Endothelial cell of umbilical vein (primary cell): ENCODE measurements around the gene TNIK. TPM values are rescaled to one million over a fixed set of nuclear protein-coding genes. Genes with fewer than 3 reads are reported as not detected.

Experiments used
- BruUV-seq: library from RNA; stranded (reverse); fragments of 400-500 nt; replicated peaks from 2 replicates; lab custom pipeline; 2021; lab: Mats Ljungman, UMichigan
- CTCF ChIA-PET: fragments of 300-600, 350-600 bp; sonication (Branson Sonifier 250); formaldehyde crosslinking; loops from one replicate; lab custom pipeline; 2021; ENCODE audit warnings: antibody characterized with exemption, inconsistent platforms; lab: Charles Lee
- POLR2A ChIA-PET: fragments of 300-600, 350-600 bp; sonication (Branson Sonifier 250); formaldehyde crosslinking; loops from one replicate; lab custom pipeline; 2021; ENCODE audit warnings: antibody characterized with exemption, inconsistent platforms; lab: Charles Lee
- DNase-seq: peaks from one replicate; pipeline ENCODE4 v3.0.0-alpha.2; 2011; ENCODE audit warnings: low read depth, low spot score
- FAIRE-seq: peaks from 2 replicates; lab custom pipeline; 2011; peaks lifted over from hg19 to GRCh38; lab: Jason Lieb, UNC
- H2AFZ ChIP-seq: 2 replicates; pipeline ENCODE4 v1.6.0; 2012; ENCODE audit warnings: low read depth, low read length, control low read depth, inconsistent platforms
- H3K27ac ChIP-seq: 2 replicates; pipeline ENCODE4 v1.5.1; 2011; ENCODE audit warnings: low read depth, mild to moderate bottlenecking, control low read depth, low read length, moderate library complexity; ENCODE audit not compliant: insufficient read depth
- H3K27me3 ChIP-seq, 2 experiments: 2 replicates each; pipeline versions ENCODE4 v1.6.0 to v1.6.1; 2011; ENCODE audit warnings: low read length in 2 of 2, mixed read lengths in 1 of 2; ENCODE audit not compliant: control insufficient read depth in 2 of 2, insufficient read depth in 2 of 2
- H3K36me3 ChIP-seq, 2 experiments: 2 replicates in 1 of 2; 3 replicates in 1 of 2; pipeline ENCODE4 v1.5.1; 2011; ENCODE audit warnings: low read length in 2 of 2, mild to moderate bottlenecking in 1 of 2, moderate library complexity in 1 of 2; ENCODE audit not compliant: control insufficient read depth in 2 of 2, insufficient read depth in 2 of 2; ENCODE audit errors: extremely low read depth in 1 of 2
- H3K4me1 ChIP-seq: 3 replicates; pipeline ENCODE4 v1.5.1; 2011; ENCODE audit warnings: mild to moderate bottlenecking, low read length; ENCODE audit not compliant: control insufficient read depth, insufficient read depth; ENCODE audit errors: extremely low read depth
- H3K4me2 ChIP-seq: 2 replicates; pipeline ENCODE4 v1.6.1; 2011; ENCODE audit warnings: low read length, control low read depth, mixed read lengths; ENCODE audit not compliant: insufficient read depth
- H3K4me3 ChIP-seq, 3 experiments: fragments of 200-600 bp in 1 of 3; sonication (generic), shearing (Covaris generic) in 1 of 3; replicated peaks in 1 of 3; 2 replicates each; pipeline ENCODE4 v1.5.1; 2011 to 2016; ENCODE audit warnings: control low read depth in 3 of 3, low read length in 3 of 3, mild to moderate bottlenecking in 2 of 3, inconsistent platforms in 1 of 3, low read depth in 1 of 3, moderate library complexity in 1 of 3; ENCODE audit not compliant: insufficient read depth in 1 of 3
- H3K79me2 ChIP-seq: 2 replicates; pipeline ENCODE4 v1.6.0; 2012; ENCODE audit warnings: low read length, inconsistent platforms; ENCODE audit not compliant: control insufficient read depth, insufficient read depth
- H3K9ac ChIP-seq: replicated peaks from 2 replicates; pipeline ENCODE3; 2011; ENCODE audit warnings: low read length, control low read depth; ENCODE audit not compliant: insufficient read depth; ENCODE audit errors: extremely low read depth
- H3K9me1 ChIP-seq: replicated peaks from 3 replicates; pipeline ENCODE4 v1.6.0; 2011; ENCODE audit warnings: mild to moderate bottlenecking, low read length; ENCODE audit not compliant: control insufficient read depth, insufficient read depth; ENCODE audit errors: extremely low read depth
- H3K9me3 ChIP-seq: replicated peaks from 2 replicates; pipeline ENCODE4 v1.5.1; 2012; ENCODE audit warnings: low read length, inconsistent platforms; ENCODE audit not compliant: control insufficient read depth, insufficient read depth
- H4K20me1 ChIP-seq: replicated peaks from 2 replicates; pipeline ENCODE3; 2011; ENCODE audit warnings: mild to moderate bottlenecking, low read length; ENCODE audit not compliant: control insufficient read depth, insufficient read depth; ENCODE audit errors: extremely low read depth
- EZH2 ChIP-seq: IDR thresholded peaks from 2 replicates; pipeline ENCODE4 v1.6.1; 2012; ENCODE audit warnings: borderline replicate concordance, low read depth, mild to moderate bottlenecking, moderate library complexity, low read length, inconsistent platforms; ENCODE audit not compliant: severe bottlenecking
- FOS ChIP-seq: IDR thresholded peaks from 2 replicates; pipeline ENCODE4 v1.6.1; 2011; ENCODE audit warnings: mild to moderate bottlenecking, low read length, moderate library complexity, borderline replicate concordance; ENCODE audit not compliant: insufficient read depth
- GATA2 ChIP-seq: IDR thresholded peaks from 2 replicates; pipeline ENCODE4 v1.7.0; 2011; ENCODE audit warnings: low read depth, mild to moderate bottlenecking, moderate library complexity, mixed read lengths, low read length; ENCODE audit not compliant: insufficient read length, insufficient read depth
- JUN ChIP-seq: IDR thresholded peaks from 2 replicates; pipeline ENCODE4 v1.6.1; 2011; ENCODE audit warnings: borderline replicate concordance, low read depth; ENCODE audit not compliant: insufficient read length, insufficient read depth
- MYC ChIP-seq: IDR thresholded peaks from one replicate; pipeline ENCODE4 v1.6.1; 2011; ENCODE audit warnings: mild to moderate bottlenecking, low read depth, low read length
- POLR2A ChIP-seq: IDR thresholded peaks from 2 replicates; pipeline ENCODE4 v1.6.1; 2012; ENCODE audit warnings: low read depth, mild to moderate bottlenecking, control low read depth, low read length
- POLR2AphosphoS5 ChIP-seq: IDR thresholded peaks from 2 replicates; pipeline ENCODE4 v1.6.1; 2012; ENCODE audit warnings: low read depth, mild to moderate bottlenecking, control low read depth, low read length, moderate library complexity; ENCODE audit not compliant: insufficient read depth
- dilution Hi-C: fragments of 300-500 bp; cut with MboI; formaldehyde crosslinking; loops from one replicate; pipeline ENCODE4 v1.15.0; 2019; ENCODE audit warnings: low sequenced_read_pairs; ENCODE audit not compliant: extremely low pct_ligation_motif_present
- intact Hi-C: fragments of 100-400 bp; cut with micrococcal nuclease; formaldehyde crosslinking; loops from one replicate; pipeline ENCODE4 v1.10.0; 2022
- polyA plus RNA-seq, 4 experiments: library from polyadenylated mRNA; depleted of rRNA in 3 of 4; stranded (reverse) in 3 of 4; unstranded in 1 of 4; fragments of >200 nt; gene quantifications; 2 replicates each; pipeline versions ENCODE4 v1.2.1 to v1.2.3, GENCODE V29; 2011 to 2012; ENCODE audit warnings: missing spikeins in 1 of 4
- total RNA-seq: library from RNA; stranded (reverse); gene quantifications from 2 replicates; pipeline ENCODE4 v1.2.3, GENCODE V29; 2021
- TF ChIP-seq, protein P1 (sequence below): IDR thresholded peaks from 2 replicates; pipeline ENCODE4 v1.6.1; 2011; ENCODE audit not compliant: insufficient read depth, insufficient read length
- TF ChIP-seq, protein P2 (sequence below), 2 donors: IDR thresholded peaks; 1 replicate in 1 of 2; 2 replicates in 1 of 2; pipeline ENCODE4 v1.5.1; 2011; ENCODE audit warnings: low read length in 2 of 2, mild to moderate bottlenecking in 2 of 2, moderate library complexity in 2 of 2, control low read depth in 1 of 2, inconsistent platforms in 1 of 2, low read depth in 1 of 2; ENCODE audit not compliant: insufficient read depth in 1 of 2; ENCODE audit errors: extremely low read depth in 1 of 2

The TNIK gene
- total and polyA plus RNA-seq, 2 donors (not counting 3 experiments of a cell fraction or from before 2014, with no cell fraction given) = 10.9 to 39.7 TPM

- no TSS peak for BruUV-seq
- CTCF ChIA-PET = no interaction called here
Measured at GRCh38 chr3:171432548-171432947, 27.7 kb downstream of the TNIK start.

More at GRCh38 chr3:171432548-171432947, 27.7 kb downstream of the TNIK start:
- H3K9me1 ChIP-seq = no peaks in the 10 kb centered on the region
- H3K9ac ChIP-seq = no peak overlapping the region
- DNase-seq (no peak), FAIRE-seq (no peak)
- dilution Hi-C loops = no loop called here
- H3K36me3 ChIP-seq = peaks cover 0 to 2% of the 10 kb centered on the region in 2 experiments
- peaks cover 2% of the 10 kb centered on the region for H4K20me1 ChIP-seq
- TF ChIP-seq GATA2 (no peak), FOS (no peak), POLR2A (no peak), EZH2 (no peak), POLR2AphosphoS5 (no peak), MYC (no peak), JUN (no peak)
- TF ChIP-seq, protein P1, sequence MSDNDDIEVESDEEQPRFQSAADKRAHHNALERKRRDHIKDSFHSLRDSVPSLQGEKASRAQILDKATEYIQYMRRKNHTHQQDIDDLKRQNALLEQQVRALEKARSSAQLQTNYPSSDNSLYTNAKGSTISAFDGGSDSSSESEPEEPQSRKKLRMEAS = no peak
- TF ChIP-seq, protein P2, sequence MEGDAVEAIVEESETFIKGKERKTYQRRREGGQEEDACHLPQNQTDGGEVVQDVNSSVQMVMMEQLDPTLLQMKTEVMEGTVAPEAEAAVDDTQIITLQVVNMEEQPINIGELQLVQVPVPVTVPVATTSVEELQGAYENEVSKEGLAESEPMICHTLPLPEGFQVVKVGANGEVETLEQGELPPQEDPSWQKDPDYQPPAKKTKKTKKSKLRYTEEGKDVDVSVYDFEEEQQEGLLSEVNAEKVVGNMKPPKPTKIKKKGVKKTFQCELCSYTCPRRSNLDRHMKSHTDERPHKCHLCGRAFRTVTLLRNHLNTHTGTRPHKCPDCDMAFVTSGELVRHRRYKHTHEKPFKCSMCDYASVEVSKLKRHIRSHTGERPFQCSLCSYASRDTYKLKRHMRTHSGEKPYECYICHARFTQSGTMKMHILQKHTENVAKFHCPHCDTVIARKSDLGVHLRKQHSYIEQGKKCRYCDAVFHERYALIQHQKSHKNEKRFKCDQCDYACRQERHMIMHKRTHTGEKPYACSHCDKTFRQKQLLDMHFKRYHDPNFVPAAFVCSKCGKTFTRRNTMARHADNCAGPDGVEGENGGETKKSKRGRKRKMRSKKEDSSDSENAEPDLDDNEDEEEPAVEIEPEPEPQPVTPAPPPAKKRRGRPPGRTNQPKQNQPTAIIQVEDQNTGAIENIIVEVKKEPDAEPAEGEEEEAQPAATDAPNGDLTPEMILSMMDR (IDR thresholded peaks at IDR 0.05; ENCODE audit: extremely low read depth in 1 of 2, insufficient read depth in 1 of 2, low read depth in 1 of 2, low read length in 2 of 2) = no peak
- no peaks in the 10 kb centered on the region for H3K27me3 ChIP-seq
- H3K4me1 ChIP-seq = peaks cover 27% of the 10 kb centered on the region
- POLR2A ChIA-PET = no interaction called here
- H2AFZ ChIP-seq = no peak overlapping the region
- no peak overlapping the region for H3K4me3 ChIP-seq
- H3K79me2 ChIP-seq = peaks cover 49% of the 10 kb centered on the region
- intact Hi-C loops = no loop called here
- H3K27ac ChIP-seq = no peak overlapping the region
- no peak overlapping the region for H3K4me2 ChIP-seq
- no peaks in the 10 kb centered on the region for H3K9me3 ChIP-seq
